ENCODE data around the gene NOTCH2. TPM values are rescaled to one million over a fixed set of nuclear protein-coding genes. Genes with fewer than 3 reads are reported as not detected.

The NOTCH2 gene
- total and polyA plus RNA-seq, 10 of the 15 experiments (the other 5 are each of a cell fraction or from before 2014, with no cell fraction given): 0.02 to 2.0 (median 0.62) TPM; not detected in 1

GRCh38 chr1:119981986-119982815 lies 87.3 kb downstream of the NOTCH2 start:
- CTCF ChIA-PET: interaction anchor here (1.2 kb wide), 1 partner anchor 14 kb away, joined by 3 read pairs; no protein-coding TSS in a partner anchor

More at GRCh38 chr1:119981986-119982815, 87.3 kb downstream of the NOTCH2 start:
- H3K9ac ChIP-seq (ENCODE audit: control insufficient read depth, insufficient read depth, low read length): no peak overlapping the region
- no peak overlapping the region for H2AFZ ChIP-seq (ENCODE audit: control insufficient read depth, low read depth, low read length)
- H3K79me2 ChIP-seq (ENCODE audit: control insufficient read depth, insufficient read depth, low read length): no peaks in the 10 kb centered on the region
- DNase-seq (ENCODE audit: low read depth, low spot score) (no peak), FAIRE-seq (no peak), ATAC-seq (no peak)
- BruUV-seq (replicated peaks): no TSS peak
- no peak overlapping the region for H3K27ac ChIP-seq (ENCODE audit: control insufficient read depth, insufficient read depth)
- WGBS (ENCODE audit: insufficient coverage, insufficient replicate concordance, low lambda C conversion rate, missing lambda C conversion rate): 65% methylated on average over 1 of the region's 1 CpG
- no peak for TF ChIP-seq ATF7 (IDR thresholded peaks at IDR 0.05; ENCODE audit: low read depth)
- TF ChIP-seq E2F4 (IDR thresholded peaks at IDR 0.05; ENCODE audit: low read depth, low read length): no peak
- TF ChIP-seq EED (IDR thresholded peaks at IDR 0.05; ENCODE audit: low read depth): no peak
- TF ChIP-seq ZNF592 (IDR thresholded peaks at IDR 0.05): no peak
- TF ChIP-seq NFIC (IDR thresholded peaks at IDR 0.05; ENCODE audit: low read depth, low read length): no peak
- TF ChIP-seq CBX3 (IDR thresholded peaks at IDR 0.05; ENCODE audit: borderline replicate concordance, low read depth): no peak
- no peaks in the 10 kb centered on the region; the same call in 1 of the 2 replicates for H3K4me1 ChIP-seq (ENCODE audit: control insufficient read depth, insufficient read depth, low read length)
- ChIA-PET POLR2A (no interaction called here), RAD21 (ENCODE audit: unreplicated experiment) (no interaction called here), SMC1A (ENCODE audit: uncharacterized antibody, unreplicated experiment) (interaction anchor here (0.7 kb wide), 1 partner anchor 75 kb away, joined by 3 read pairs; no protein-coding TSS in a partner anchor)
- intact Hi-C loops (cut with micrococcal nuclease; ENCODE audit: unreplicated experiment) (no loop called here), in situ Hi-C loops (cut with MboI) (no loop called here)
- H3K36me3 ChIP-seq (ENCODE audit: control insufficient read depth in 2 of 2, insufficient read depth in 2 of 2, low read length in 1 of 2): no peaks in the 10 kb centered on the region
- H3K4me3 ChIP-seq: no peak overlapping the region
- H4K20me1 ChIP-seq (ENCODE audit: control insufficient read depth, insufficient read depth): no peaks in the 10 kb centered on the region
- no peaks in the 10 kb centered on the region for H3K9me3 ChIP-seq (replicated peaks; ENCODE audit: control insufficient read depth, insufficient read depth, low read length)
- H3K4me2 ChIP-seq (ENCODE audit: control insufficient read depth, insufficient read depth): no peak overlapping the region
- H3K27me3 ChIP-seq (replicated peaks in 1 of 2; ENCODE audit: control insufficient read depth in 2 of 2, insufficient read depth in 2 of 2, low read length in 1 of 2): no peaks in the 10 kb centered on the region

All from GM12878 (cell line).